C4-2B (cell line): ENCODE results near the gene PTPRR.

Experiments
- CTCF ChIP-seq: fragments of 450-650 bp; conservative IDR thresholded peaks from 2 replicates; pipeline ENCODE4 v1.5.1; 2017; ENCODE audit warnings: mild to moderate bottlenecking
- ZFX ChIP-seq: fragments of 450-650 bp; IDR thresholded peaks from 2 replicates; pipeline ENCODE4 v1.6.1; 2017

GRCh38 chr12:70756118-70756517 lies 164.4 kb downstream of the PTPRR start:
- TF ChIP-seq CTCF: no peak
- TF ChIP-seq ZFX: no peak
